HEK293 (cell line): ENCODE data around the gene MYH14.

Experiments
- CTCF ChIA-PET: fragments of 350-600 bp; formaldehyde crosslinking; extraction: SDS; loops from one replicate; lab custom pipeline; 2021; ENCODE audit warnings: antibody characterized with exemption; lab: Yijun Ruan, JAX
- POLR2A ChIA-PET: fragments of 300-600 bp; formaldehyde crosslinking; extraction: SDS; loops from one replicate; lab custom pipeline; 2020; ENCODE audit warnings: antibody characterized with exemption, inconsistent platforms; lab: Yijun Ruan, JAX
- H3K27ac ChIP-seq: fragments of 200-500 bp; sonication (Bioruptor generic); 2 replicates; pipeline ENCODE4 v1.5.1; 2014; ENCODE audit warnings: low read depth, low read length, control low read depth, inconsistent platforms; ENCODE audit errors: extremely low read depth
- H3K36me3 ChIP-seq, 2 experiments: fragments of 200-500 bp in 1 of 2; sonication (Bioruptor generic) in 1 of 2; 1 replicate in 1 of 2; 2 replicates in 1 of 2; pipeline ENCODE4 v1.5.1; 2014 to 2017; ENCODE audit warnings: inconsistent platforms in 2 of 2, low read length in 2 of 2; ENCODE audit not compliant: control insufficient read depth in 2 of 2, insufficient read depth in 1 of 2
- H3K4me1 ChIP-seq: fragments of 200-500 bp; sonication (Bioruptor generic); 2 replicates; pipeline ENCODE4 v1.5.1; 2014; ENCODE audit warnings: mild to moderate bottlenecking, low read length, inconsistent platforms; ENCODE audit not compliant: control insufficient read depth, insufficient read depth
- H3K4me3 ChIP-seq: 2 replicates; pipeline ENCODE4 v1.5.1; 2011; ENCODE audit warnings: low read depth, mild to moderate bottlenecking, control low read depth, low read length, moderate library complexity
- H3K9me3 ChIP-seq: fragments of 200-500 bp; sonication (Bioruptor generic); 2 replicates; pipeline ENCODE4 v1.5.1; 2014; ENCODE audit warnings: low read depth, low read length, inconsistent platforms; ENCODE audit not compliant: control insufficient read depth, insufficient read depth
- BCL11A ChIP-seq: fragments of 450-650 bp; formaldehyde crosslinking; IDR thresholded peaks from 2 replicates; pipeline ENCODE4 v1.5.1; 2016; ENCODE audit warnings: low read depth, missing biosample characterization, missing genetic modification characterization
- BCL11B ChIP-seq: fragments of 450-650 bp; formaldehyde crosslinking; IDR thresholded peaks from 2 replicates; pipeline ENCODE4 v1.5.1; 2016; ENCODE audit warnings: low read depth, missing biosample characterization, missing genetic modification characterization
- FEZF1 ChIP-seq: fragments of 450-650 bp; formaldehyde crosslinking; IDR thresholded peaks from 2 replicates; pipeline ENCODE4 v1.5.1; 2016; ENCODE audit warnings: missing biosample characterization, missing genetic modification characterization
- GLI4 ChIP-seq: fragments of 450-650 bp; formaldehyde crosslinking; IDR thresholded peaks from 2 replicates; pipeline ENCODE4 v1.5.1; 2016; ENCODE audit warnings: missing biosample characterization, missing genetic modification characterization
- GLIS2 ChIP-seq: fragments of 450-650 bp; formaldehyde crosslinking; IDR thresholded peaks from 2 replicates; pipeline ENCODE4 v1.5.1; 2016; ENCODE audit warnings: missing biosample characterization, missing genetic modification characterization
- PRDM1 ChIP-seq: fragments of 450-650 bp; formaldehyde crosslinking; IDR thresholded peaks from 2 replicates; pipeline ENCODE4; 2016; ENCODE audit warnings: missing biosample characterization, missing genetic modification characterization
- SP2 ChIP-seq: fragments of 450-650 bp; formaldehyde crosslinking; IDR thresholded peaks from 2 replicates; pipeline ENCODE4 v1.5.1; 2016; ENCODE audit warnings: missing biosample characterization, missing genetic modification characterization
- TRIM28 ChIP-seq: IDR thresholded peaks from 2 replicates; pipeline ENCODE4 v1.6.1; 2011; ENCODE audit warnings: low read length, control low read depth, borderline replicate concordance
- ZFP3 ChIP-seq: fragments of 450-650 bp; formaldehyde crosslinking; IDR thresholded peaks from 2 replicates; pipeline ENCODE4 v1.5.1; 2016; ENCODE audit warnings: low read depth, missing biosample characterization, missing genetic modification characterization
- ZNF146 ChIP-seq: fragments of 450-650 bp; formaldehyde crosslinking; IDR thresholded peaks from 2 replicates; pipeline ENCODE4 v1.5.1; 2016; ENCODE audit warnings: missing biosample characterization, missing genetic modification characterization
- ZNF2 ChIP-seq: fragments of 450-650 bp; formaldehyde crosslinking; IDR thresholded peaks from 2 replicates; pipeline ENCODE4 v1.5.1; 2016; ENCODE audit warnings: missing biosample characterization, missing genetic modification characterization
- ZNF211 ChIP-seq: fragments of 450-650 bp; formaldehyde crosslinking; IDR thresholded peaks from 2 replicates; pipeline ENCODE4 v1.5.1; 2016; ENCODE audit warnings: low read depth, missing biosample characterization, missing genetic modification characterization
- ZNF221 ChIP-seq: fragments of 450-650 bp; formaldehyde crosslinking; IDR thresholded peaks from 2 replicates; pipeline ENCODE4 v1.5.1; 2017; ENCODE audit warnings: missing biosample characterization, missing genetic modification characterization, borderline replicate concordance
- ZNF311 ChIP-seq: fragments of 450-650 bp; formaldehyde crosslinking; IDR thresholded peaks from 2 replicates; pipeline ENCODE4 v1.5.1; 2017; ENCODE audit warnings: missing biosample characterization, missing genetic modification characterization, borderline replicate concordance
- ZNF366 ChIP-seq: fragments of 450-650 bp; formaldehyde crosslinking; conservative IDR thresholded peaks from 2 replicates; pipeline ENCODE4 v1.5.1; 2016; ENCODE audit warnings: missing biosample characterization, missing genetic modification characterization
- ZNF416 ChIP-seq: fragments of 450-650 bp; formaldehyde crosslinking; IDR thresholded peaks from 2 replicates; pipeline ENCODE4 v1.5.1; 2016; ENCODE audit warnings: missing biosample characterization, missing genetic modification characterization
- ZNF548 ChIP-seq: fragments of 450-650 bp; formaldehyde crosslinking; IDR thresholded peaks from 2 replicates; pipeline ENCODE4 v1.5.1; 2016; ENCODE audit warnings: missing biosample characterization, missing genetic modification characterization
- ZNF555 ChIP-seq: fragments of 450-650 bp; formaldehyde crosslinking; conservative IDR thresholded peaks from 2 replicates; pipeline ENCODE4 v1.5.1; 2017; ENCODE audit warnings: missing biosample characterization, mild to moderate bottlenecking, missing genetic modification characterization, inconsistent platforms
- ZNF571 ChIP-seq: fragments of 450-650 bp; formaldehyde crosslinking; IDR thresholded peaks from 2 replicates; pipeline ENCODE4 v1.5.0; 2017; ENCODE audit warnings: missing biosample characterization, missing genetic modification characterization
- ZNF660 ChIP-seq: fragments of 450-650 bp; IDR thresholded peaks from 2 replicates; pipeline ENCODE4 v1.5.1; 2018; ENCODE audit warnings: missing biosample characterization, mild to moderate bottlenecking, missing genetic modification characterization
- ZNF76 ChIP-seq: fragments of 450-650 bp; formaldehyde crosslinking; IDR thresholded peaks from 2 replicates; pipeline ENCODE4; 2016; ENCODE audit warnings: low read depth, missing biosample characterization, missing genetic modification characterization, borderline replicate concordance
- ZNF768 ChIP-seq: fragments of 450-650 bp; formaldehyde crosslinking; IDR thresholded peaks from 2 replicates; pipeline ENCODE4 v1.5.1; 2018; ENCODE audit warnings: missing biosample characterization, mild to moderate bottlenecking, missing genetic modification characterization
- ZNF792 ChIP-seq: fragments of 450-650 bp; formaldehyde crosslinking; IDR thresholded peaks from 2 replicates; pipeline ENCODE4 v1.5.1; 2016; ENCODE audit warnings: missing biosample characterization, missing genetic modification characterization
- ZXDB ChIP-seq: fragments of 450-650 bp; formaldehyde crosslinking; IDR thresholded peaks from 2 replicates; pipeline ENCODE4 v1.5.1; 2016; ENCODE audit warnings: missing biosample characterization, missing genetic modification characterization
- TF ChIP-seq, protein P1 (sequence below): IDR thresholded peaks from 2 replicates; pipeline ENCODE4 v1.6.1; 2011; ENCODE audit warnings: mild to moderate bottlenecking, low read depth, low read length, borderline replicate concordance
- TF ChIP-seq, protein P2 (sequence below): fragments of 450-650 bp; formaldehyde crosslinking; IDR thresholded peaks from 2 replicates; pipeline ENCODE4 v1.5.1; 2016; ENCODE audit warnings: missing biosample characterization, missing genetic modification characterization
- TF ChIP-seq, protein P3 (sequence below): fragments of 450-650 bp; formaldehyde crosslinking; IDR thresholded peaks from 2 replicates; pipeline ENCODE4 v1.5.1; 2017; ENCODE audit warnings: missing biosample characterization, missing genetic modification characterization
- TF ChIP-seq, protein P4 (sequence below): fragments of 450-650 bp; formaldehyde crosslinking; IDR thresholded peaks from 2 replicates; pipeline ENCODE4 v1.5.1; 2017; ENCODE audit warnings: missing biosample characterization, missing genetic modification characterization

MYH14 gene

DNA sequence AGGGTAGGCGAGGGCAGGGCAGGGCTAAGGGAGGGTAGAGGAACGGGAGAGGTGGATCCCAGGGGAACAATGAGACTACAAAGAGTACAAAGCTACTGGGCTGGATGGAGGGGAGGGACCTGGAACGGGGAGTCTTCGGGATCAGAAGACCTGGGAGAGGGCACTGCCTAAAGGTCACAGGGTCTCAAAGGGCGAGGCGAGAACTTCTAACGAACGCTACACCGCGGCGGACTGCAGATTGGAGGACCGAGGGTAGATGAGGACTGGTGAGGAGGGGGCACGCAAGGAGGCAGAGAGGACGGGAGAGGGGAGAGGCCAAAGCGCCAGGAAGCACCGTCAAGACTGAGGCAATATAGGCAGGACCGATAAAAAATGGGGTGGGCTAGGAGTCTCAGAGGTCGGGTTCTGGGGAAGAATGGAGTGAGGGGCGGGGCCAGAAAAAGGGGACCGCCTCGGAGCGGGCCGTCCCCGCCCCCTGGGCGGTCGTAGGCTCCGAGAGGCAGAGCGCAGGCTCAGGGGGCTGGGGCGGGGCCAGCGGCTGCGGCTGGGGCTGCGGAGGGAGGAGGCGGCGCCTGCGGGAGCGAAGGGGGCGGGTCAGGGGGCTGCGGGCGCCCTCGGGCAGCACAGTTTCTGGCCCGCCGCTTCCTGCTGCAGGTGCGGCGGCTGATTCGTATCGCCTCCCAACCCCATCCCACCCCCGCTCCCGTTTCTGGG, 127.1 kb downstream of the MYH14 start (continued):
- TF ChIP-seq ZNF571 (tag by site-specific recombination): no peak
- TF ChIP-seq GLI4 (tag by site-specific recombination): no peak
- peak; percentile 73 for TF ChIP-seq ZNF366 (tag by site-specific recombination)
- no peak for TF ChIP-seq ZFP3 (tag by site-specific recombination)
- 0 out of 2 replicates have a peak, but pooled peaks have one; percentile 30 for TF ChIP-seq ZNF660 (tag by site-specific recombination)
- 0 out of 2 replicates have a peak, but pooled peaks have one; percentile 51 for TF ChIP-seq ZNF416
- TF ChIP-seq ZNF311 (tag by site-specific recombination): 0 out of 2 replicates have a peak, but pooled peaks have one; percentile 19
- TF ChIP-seq, all 188 proteins: peak for 21

DNA sequence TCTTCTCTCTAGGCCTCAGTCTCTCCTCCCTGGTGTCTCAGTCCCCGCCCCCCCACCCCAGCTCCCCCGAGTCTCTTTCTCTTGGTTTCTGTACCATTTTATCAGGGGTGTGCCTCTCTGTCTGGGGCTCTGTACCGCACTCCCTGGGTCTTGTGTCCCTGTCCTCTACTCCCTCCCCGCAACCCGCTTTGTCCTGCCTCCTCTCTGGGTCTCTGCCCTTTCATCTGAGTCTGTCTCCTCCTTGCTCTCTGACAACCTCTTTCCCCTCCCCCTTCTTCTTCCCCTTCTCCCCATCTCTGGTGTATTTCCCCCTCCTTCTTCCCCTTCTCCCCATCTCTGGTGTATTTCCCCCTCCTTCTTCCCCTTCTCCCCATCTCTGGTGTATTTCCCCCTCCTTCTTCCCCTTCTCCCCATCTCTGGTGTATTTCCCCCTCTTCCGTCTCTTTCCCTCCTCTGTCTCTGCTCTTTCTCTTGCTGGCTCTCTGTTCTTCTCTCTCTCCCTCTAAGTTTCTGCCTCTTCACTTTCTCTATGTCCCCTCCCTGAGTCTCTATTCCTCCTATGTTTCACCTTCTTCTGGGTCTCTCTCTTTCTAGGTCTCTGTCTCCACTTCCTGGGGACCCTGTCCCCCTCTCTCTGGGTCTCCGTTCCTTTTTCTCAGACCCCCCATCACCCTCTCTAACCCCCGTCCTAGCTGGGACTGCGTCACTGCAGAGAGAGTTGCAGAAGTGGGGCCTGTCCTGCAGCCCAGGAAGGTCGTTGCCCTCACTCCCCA, 128.0 kb downstream of the MYH14 start:
- ChIA-PET CTCF (no interaction called here), POLR2A (no interaction called here)
- H3K4me1 ChIP-seq: peaks cover 16% of the 10 kb centered on the region
- H3K9me3 ChIP-seq: no peaks in the 10 kb centered on the region
- no peak overlapping the region for H3K27ac ChIP-seq
- H3K4me3 ChIP-seq: peak overlapping the region; percentile 10
- no peaks in the 10 kb centered on the region for H3K36me3 ChIP-seq
- TF ChIP-seq ZNF555: no peak
- TF ChIP-seq, protein P1, sequence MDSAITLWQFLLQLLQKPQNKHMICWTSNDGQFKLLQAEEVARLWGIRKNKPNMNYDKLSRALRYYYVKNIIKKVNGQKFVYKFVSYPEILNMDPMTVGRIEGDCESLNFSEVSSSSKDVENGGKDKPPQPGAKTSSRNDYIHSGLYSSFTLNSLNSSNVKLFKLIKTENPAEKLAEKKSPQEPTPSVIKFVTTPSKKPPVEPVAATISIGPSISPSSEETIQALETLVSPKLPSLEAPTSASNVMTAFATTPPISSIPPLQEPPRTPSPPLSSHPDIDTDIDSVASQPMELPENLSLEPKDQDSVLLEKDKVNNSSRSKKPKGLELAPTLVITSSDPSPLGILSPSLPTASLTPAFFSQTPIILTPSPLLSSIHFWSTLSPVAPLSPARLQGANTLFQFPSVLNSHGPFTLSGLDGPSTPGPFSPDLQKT: no peak
- TF ChIP-seq FEZF1 (tag by site-specific recombination): no peak
- TF ChIP-seq ZNF211 (tag by site-specific recombination): no peak
- no peak for TF ChIP-seq BCL11A
- TF ChIP-seq ZNF768 (tag by site-specific recombination): no peak
- TF ChIP-seq SP2: 0 out of 2 replicates have a peak, but pooled peaks have one; percentile 5
- TF ChIP-seq ZNF548 (tag by site-specific recombination): no peak
- TF ChIP-seq, protein P2, sequence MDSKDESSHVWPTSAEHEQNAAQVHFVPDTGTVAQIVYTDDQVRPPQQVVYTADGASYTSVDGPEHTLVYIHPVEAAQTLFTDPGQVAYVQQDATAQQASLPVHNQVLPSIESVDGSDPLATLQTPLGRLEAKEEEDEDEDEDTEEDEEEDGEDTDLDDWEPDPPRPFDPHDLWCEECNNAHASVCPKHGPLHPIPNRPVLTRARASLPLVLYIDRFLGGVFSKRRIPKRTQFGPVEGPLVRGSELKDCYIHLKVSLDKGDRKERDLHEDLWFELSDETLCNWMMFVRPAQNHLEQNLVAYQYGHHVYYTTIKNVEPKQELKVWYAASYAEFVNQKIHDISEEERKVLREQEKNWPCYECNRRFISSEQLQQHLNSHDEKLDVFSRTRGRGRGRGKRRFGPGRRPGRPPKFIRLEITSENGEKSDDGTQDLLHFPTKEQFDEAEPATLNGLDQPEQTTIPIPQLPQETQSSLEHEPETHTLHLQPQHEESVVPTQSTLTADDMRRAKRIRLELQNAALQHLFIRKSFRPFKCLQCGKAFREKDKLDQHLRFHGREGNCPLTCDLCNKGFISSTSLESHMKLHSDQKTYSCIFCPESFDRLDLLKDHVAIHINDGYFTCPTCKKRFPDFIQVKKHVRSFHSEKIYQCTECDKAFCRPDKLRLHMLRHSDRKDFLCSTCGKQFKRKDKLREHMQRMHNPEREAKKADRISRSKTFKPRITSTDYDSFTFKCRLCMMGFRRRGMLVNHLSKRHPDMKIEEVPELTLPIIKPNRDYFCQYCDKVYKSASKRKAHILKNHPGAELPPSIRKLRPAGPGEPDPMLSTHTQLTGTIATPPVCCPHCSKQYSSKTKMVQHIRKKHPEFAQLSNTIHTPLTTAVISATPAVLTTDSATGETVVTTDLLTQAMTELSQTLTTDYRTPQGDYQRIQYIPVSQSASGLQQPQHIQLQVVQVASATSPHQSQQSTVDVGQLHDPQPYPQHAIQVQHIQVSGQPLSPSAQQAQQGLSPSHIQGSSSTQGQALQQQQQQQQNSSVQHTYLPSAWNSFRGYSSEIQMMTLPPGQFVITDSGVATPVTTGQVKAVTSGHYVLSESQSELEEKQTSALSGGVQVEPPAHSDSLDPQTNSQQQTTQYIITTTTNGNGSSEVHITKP: peak; percentile 67
- TF ChIP-seq GLIS2 (tag by site-specific recombination): no peak
- TF ChIP-seq TRIM28: no peak
- no peak for TF ChIP-seq ZNF792
- TF ChIP-seq, protein P3, sequence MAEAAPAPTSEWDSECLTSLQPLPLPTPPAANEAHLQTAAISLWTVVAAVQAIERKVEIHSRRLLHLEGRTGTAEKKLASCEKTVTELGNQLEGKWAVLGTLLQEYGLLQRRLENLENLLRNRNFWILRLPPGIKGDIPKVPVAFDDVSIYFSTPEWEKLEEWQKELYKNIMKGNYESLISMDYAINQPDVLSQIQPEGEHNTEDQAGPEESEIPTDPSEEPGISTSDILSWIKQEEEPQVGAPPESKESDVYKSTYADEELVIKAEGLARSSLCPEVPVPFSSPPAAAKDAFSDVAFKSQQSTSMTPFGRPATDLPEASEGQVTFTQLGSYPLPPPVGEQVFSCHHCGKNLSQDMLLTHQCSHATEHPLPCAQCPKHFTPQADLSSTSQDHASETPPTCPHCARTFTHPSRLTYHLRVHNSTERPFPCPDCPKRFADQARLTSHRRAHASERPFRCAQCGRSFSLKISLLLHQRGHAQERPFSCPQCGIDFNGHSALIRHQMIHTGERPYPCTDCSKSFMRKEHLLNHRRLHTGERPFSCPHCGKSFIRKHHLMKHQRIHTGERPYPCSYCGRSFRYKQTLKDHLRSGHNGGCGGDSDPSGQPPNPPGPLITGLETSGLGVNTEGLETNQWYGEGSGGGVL: peak; percentile 80
- TF ChIP-seq BCL11B (tag by site-specific recombination): no peak
- no peak for TF ChIP-seq ZNF146
- no peak for TF ChIP-seq ZXDB (tag by site-specific recombination)
- peak; percentile 47 for TF ChIP-seq PRDM1 (tag by site-specific recombination)
- TF ChIP-seq, protein P4, sequence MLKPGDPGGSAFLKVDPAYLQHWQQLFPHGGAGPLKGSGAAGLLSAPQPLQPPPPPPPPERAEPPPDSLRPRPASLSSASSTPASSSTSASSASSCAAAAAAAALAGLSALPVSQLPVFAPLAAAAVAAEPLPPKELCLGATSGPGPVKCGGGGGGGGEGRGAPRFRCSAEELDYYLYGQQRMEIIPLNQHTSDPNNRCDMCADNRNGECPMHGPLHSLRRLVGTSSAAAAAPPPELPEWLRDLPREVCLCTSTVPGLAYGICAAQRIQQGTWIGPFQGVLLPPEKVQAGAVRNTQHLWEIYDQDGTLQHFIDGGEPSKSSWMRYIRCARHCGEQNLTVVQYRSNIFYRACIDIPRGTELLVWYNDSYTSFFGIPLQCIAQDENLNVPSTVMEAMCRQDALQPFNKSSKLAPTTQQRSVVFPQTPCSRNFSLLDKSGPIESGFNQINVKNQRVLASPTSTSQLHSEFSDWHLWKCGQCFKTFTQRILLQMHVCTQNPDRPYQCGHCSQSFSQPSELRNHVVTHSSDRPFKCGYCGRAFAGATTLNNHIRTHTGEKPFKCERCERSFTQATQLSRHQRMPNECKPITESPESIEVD (tag by site-specific recombination): no peak
- TF ChIP-seq ZNF221 (tag by site-specific recombination): no peak
- no peak for TF ChIP-seq ZNF2
- TF ChIP-seq ZNF76 (tag by site-specific recombination): no peak
